HG02885 (cell line): ENCODE results near the gene MTMR12.
A peak's percentile ranks its signal among the peaks of the same experiment; 100 is the strongest.
"Not testable (repeated sequence)": the region's sequence is repeated elsewhere in the genome, so short reads cannot be mapped to it uniquely, and the experiment has no call there.

ENCODE experiments used
- ATAC-seq: cut with Tn5 transposase; IDR thresholded peaks from one replicate; pipeline ENCODE4 v1.9.1; 2021; ENCODE audit warnings: mild to moderate bottlenecking; ENCODE audit not compliant: unreplicated experiment, poor library complexity

The MTMR12 gene

DNA sequence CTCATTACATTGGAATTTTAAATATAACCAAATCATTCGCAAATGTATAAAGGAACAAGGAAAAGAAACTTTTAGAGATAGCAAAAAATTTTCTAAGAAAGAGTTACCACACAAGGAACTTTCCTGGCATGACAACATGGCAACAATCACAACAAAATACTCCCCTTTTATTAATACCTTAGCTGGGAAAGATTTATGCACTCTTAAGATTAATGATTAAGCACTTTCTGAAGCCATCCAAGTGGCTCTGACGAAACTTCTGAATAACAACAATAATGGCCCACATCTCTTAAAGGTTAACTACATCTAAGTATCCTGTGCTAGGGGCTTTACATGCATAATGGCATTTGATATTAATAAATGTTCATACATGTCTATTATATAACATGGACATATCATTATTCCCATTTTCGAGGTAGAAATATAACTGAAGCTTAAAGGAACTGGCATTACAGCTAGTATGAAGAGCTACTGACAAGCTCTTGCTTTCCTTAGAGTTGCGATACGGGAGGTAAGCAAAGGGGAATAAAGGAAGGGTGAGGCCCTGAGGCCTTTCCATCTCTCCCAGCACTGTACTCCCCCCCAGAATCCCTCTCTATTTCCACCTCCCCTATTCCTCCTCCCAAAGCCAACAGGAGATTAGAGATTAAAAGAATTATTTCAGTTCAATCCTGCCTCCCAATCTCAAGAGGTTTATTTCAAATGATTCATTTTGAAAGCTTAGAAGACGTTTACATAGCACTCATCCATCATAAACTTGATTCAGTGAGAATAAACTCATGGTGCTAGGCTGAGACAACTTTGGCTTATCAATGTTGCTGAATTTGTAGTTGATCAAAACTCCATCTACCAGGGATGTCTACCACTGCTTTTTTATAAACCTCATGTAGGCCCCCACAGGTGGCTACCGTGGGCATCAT is 9.6 kb downstream of the MTMR12 start:
- no peak for ATAC-seq

DNA sequence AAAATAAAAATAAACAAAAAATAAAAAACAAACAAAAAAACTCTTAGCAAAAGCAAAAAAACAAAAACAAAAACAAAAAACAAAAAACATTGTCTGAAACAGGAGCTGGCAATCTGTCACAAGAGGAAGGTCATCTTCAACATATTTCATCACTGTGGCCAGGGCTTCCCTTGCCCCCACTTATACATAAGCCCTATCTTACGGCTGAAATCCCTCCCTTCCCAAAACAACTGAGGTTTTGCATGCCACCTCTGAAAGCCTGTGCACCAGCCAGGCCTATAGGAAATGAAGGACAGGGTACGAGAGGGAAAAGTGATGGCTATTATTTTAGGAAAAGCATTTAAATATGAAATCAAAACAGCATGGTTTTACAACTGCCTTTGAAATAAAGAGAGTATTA is 10.8 kb downstream of the MTMR12 start:
- no peak for ATAC-seq

DNA sequence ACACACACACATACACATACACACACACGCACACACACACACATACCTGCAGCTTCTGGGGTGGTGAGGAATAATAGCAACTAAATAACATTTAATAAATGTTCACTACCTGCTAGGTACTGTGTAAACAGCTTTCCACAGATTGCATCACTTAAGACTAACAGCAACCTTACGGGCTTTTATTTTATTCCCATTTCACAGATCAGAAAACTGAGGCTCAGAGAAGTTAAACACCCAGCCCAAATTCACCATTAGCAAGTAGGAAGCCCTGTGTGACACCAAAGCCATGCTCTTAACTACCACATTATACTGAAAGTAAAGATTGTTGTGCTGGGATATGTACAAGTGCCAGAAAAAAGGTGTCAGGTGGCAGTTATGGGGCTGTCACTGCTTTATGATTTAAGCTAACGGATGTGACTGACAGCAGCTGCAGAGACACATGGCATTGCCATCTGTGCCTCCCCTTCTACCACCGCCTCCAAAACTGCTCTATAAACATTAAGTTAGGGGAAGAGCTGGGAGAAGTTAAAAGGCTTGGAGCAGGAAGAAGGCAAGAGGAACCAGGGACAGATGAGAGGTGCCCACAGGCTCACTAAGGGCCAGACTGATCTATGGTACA is 13.6 kb downstream of the MTMR12 start:
- ATAC-seq: no peak

DNA sequence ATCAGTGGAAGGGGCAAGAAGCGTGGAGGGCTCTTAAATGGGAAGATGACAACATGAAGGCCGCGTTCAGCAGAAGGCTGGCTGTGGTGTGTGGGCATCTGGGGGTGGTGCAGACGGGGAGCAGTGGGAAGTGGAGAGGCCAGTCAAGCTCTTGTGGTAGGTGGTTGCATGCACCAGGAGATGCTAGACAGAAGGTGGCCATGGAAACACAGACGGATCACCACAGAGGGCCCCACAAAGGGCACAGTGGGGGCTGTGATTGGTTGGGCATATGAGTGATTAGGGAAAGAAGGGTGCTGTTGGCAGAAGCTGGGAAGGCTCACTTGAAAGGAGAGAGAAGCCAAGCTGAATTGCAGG is 14.7 kb downstream of the MTMR12 start:
- peak; percentile 77 for ATAC-seq

DNA sequence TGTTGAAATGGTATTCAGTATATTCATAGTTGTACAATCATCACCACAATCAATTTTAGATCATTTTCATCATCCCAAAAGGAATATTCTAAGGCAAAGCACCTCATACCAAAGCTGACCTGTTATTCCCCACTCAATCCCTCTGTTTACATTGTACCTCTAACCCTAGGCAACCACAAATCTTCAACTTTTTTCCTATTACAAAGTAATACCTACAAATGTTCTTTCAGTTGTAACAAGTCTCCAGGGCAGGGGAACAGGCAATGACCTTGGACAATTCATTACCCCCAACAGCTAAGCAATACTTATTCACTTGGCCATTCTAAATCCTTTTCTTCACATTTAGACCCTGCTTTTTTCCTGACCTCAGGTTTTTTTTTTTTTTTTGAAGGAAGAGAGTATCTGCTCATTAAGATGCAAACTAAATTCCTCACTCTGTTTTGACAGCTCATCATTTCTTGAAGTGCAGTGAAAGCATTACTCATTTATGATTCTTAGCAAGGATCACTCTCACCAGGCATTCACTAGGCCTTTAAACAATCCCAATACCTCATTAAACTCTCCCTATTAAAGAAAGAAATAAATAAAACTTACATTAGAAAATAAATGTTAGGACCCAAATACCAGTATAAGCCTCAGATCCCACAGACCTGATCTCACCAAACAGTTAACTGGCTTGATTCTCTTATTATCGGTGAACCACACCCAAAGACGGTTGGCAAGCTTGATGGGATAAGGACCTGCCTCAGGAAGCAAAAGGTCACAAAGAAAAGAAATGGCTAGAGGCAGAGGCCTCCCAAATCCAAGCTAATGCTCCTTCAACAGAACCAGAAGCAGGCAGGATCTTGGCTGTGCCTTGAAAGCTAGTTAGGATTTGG is 15.3 kb downstream of the MTMR12 start:
- no peak for ATAC-seq

DNA sequence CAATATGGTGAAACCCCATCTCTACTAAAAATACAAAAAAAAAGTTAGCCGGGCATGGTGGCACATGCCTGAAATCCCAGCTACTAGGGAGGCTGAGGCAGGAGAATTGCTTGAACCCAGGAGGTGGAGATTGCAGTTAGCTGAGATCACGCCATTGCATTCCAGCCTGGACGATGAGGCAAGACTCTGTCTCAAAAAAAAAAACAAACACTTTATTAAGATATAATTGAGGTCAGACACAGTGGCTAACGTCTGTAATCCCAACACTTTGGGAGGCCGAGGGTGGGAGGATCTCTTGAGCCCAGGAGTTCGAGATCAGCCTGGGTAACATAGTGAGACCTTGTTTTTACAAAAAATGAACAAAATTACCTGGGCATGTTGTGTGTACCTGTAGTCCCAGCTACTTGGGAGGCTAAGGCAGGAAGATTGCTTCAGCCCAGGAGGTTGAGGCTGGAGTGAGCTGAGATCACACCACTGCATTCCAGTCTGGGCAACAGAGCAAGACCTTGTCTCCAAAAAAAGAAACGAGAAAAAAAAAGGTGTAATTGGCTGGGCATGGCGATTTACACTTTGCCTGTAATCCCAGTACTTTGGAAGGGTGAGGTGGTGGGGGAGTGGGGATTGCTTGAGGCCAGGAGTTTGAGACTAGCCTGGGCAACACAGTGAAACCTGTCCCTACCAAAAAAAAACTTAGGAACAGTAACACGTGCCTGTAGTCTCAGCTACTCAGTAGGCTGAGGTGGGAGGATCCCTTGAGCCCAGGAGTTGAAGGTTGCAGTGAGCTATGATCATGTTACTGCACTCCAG is 16.6 kb downstream of the MTMR12 start:
- ATAC-seq: not testable (repeated sequence)

DNA sequence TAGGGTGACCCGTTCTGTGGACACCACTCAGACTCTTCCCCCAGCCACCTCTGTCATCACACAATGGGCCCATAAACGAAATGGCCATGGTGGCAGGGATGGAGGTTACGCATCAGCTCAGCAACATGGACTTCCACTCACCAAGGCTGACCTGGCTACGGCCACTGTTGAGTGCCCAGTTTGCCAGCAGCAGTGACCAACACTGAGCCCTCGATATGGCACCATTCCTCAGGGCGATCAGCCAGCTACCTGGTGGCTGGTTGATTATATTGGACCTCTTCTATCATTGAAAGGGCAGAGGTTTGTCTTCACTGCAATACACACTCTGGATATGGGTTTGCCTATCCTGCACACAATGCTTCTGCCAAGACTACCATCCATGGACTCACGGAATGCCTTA is 21.1 kb downstream of the MTMR12 start:
- ATAC-seq: no peak

DNA sequence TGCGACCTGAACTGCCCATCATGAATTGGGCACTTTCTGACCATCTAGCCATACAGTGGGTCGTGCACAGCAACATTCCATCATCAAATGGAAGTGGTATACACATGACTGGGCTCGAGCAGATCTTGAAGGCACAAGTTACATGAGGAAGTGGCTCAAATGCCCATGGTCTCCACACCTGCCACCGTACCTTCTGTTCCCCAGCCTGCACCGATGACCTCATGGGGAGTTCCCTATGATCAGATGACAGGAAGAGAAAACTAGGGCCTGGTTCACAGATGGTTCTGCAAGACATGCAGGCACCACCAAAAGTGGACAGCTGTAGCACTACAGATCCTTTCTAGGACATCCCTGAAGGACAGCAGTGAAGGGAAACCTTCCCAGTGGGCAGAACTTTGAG is 21.8 kb downstream of the MTMR12 start:
- peak; percentile 66 for ATAC-seq

DNA sequence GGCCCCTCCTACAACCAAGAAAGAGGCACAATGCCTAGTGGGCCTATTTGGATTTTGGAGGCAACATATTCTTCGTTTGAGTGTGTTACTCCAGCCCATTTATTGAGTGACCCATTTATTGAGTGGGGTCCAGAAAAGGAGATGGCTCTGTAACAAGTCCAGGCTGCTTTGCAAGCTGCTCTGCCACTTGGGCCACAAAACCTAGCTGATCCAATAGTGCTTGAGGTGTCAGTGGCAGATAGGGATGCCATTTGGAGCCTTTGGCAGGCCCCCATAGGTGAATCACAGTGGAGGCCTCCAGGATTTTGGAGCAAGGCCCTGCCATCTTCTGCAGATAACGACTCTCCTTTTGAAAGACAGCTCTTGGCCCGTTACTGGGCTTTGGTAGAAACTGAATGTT is 22.2 kb downstream of the MTMR12 start:
- ATAC-seq: not testable (repeated sequence)

DNA sequence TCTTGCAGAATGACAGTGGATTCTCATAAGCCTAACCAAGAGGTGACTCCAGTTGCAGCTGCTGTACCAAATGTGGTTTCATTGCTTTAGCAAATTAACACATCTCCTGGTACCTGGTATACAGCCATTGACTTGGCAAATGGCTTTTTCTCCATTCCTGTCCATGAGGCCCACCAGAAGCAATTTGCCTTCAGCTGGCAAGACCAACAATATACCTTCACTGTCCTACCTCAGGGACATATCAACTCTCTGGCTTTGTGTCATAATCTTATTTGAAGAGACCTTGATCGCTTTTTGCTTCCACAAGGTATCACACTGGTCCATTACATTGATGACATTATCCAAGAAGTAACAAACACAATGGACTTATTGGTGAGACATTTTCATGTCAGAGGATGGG is 22.8 kb downstream of the MTMR12 start:
- not testable (repeated sequence) for ATAC-seq

DNA sequence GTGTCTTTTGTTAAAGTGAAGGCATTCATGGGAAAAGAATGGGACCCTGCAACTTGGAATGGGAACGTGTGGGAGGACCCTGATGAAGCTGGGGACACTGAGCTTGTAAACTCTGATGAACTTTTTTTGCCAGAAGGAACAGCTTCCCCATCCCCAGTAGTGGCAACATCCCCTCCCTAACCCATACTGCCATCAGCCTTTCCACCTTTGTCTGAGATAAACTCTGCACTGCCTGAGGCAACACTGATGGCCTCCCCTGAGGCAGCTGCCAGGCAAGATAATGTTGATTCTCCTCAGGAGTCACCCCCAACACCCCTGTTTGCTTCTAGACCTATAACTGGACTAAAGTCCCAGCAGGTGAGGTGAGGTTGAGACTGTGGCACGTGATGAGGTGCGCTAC is 24.6 kb downstream of the MTMR12 start:
- not testable (repeated sequence) for ATAC-seq

DNA sequence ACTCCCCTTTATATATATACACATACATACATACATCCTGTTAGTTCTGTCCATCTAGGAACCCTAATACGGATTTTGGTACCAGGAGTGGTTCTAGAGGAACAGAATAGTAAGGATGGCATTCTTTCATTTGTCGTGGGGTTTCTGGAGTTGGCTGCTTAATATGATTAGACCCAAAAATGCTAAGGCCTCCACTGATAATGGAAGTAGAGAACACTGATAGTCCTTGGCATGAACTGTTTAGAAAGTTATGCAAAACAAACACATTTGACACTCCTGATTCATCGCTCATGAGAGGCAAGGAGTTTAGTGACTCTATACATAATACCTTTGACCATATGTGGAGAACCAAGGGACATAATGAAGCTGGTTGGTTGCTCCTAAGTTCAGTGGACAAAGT is 25.2 kb downstream of the MTMR12 start:
- not testable (repeated sequence) for ATAC-seq

DNA sequence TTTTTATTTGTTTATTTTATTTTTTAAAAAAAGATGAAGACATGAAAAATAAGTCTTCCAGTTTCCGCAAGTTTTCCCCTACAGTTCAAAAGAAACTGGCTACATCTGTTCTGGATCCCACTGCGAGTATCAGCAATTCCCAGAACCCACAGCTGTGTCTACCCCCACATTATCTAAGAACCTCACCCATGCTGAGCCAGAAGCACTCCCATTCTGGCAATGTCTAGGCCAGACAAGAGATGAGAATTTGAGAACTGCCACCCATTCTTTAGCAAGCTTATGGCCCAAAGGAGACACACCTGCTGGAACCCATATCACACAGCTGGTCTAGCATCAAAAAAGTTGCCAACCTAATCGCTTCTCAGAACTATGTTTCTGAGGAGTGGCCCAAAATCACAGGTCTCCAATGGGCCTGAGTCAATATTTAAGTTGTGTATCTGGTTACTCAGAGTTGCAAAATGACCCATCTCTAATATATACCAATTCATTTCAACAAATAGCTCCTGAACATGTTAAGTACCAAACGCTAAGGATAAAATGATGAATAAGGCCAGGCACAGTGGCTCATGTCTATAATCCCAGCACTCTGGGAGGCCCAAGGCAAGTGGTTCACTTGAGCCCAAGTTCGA is 27.1 kb downstream of the MTMR12 start:
- ATAC-seq: no peak

DNA sequence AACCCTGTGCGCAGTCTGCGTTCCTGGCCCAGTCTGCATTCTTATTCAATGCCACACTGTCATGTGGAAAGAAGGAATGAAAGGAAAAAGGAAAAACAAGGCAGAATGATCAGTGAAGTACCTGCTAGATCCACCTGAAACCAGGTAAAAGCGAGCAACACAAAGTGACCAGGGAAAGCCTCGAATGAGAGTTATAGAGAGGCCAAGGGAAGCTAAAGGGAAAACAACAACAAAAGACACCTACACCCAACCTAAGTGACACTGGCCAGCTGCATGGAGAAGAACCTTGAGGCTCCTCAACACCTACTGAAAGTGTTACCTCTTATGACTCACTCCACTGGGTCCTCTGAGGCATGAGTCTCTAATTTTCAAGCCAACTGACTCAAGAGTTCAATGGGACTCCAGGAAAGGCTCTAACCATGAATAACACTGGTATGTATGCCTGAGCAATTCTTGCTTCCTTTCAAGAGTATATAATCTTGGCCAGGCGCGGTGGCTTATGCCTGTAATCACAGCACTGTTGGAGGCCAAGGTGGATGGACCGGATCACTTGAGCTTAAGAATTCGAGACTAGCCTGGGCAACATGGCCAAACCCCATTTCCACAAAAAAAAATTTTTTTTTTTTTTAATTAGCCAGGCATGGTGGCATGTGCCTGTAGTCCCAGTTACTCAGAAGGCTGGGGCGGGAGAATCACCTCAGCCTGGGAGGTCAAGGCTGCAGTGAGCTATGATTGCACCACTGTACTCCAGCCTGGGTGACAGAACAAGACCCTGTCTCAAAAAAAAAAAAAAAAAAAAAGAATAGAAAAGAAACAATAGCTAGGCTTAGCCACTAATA is 29.0 kb downstream of the MTMR12 start:
- peak; percentile 60 for ATAC-seq

DNA sequence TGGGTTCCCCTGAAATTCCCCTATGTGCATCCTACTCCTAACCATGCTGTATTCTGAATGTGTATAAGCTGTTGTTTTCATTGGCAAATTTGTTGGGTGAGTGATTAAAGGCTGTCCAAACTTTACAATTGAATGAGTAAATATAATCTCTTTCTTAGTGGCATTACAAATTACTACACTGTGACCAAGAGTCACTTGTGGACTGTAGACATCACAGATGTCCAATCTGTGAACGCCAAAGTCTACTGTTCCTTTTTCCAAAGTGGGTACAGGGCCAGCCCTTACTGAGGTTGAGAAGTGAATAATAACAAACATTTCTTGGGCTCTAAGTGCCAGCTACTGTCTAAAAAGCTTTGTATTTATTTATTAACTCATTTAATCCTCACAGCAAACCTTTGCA is 29.7 kb downstream of the MTMR12 start:
- no peak for ATAC-seq

DNA sequence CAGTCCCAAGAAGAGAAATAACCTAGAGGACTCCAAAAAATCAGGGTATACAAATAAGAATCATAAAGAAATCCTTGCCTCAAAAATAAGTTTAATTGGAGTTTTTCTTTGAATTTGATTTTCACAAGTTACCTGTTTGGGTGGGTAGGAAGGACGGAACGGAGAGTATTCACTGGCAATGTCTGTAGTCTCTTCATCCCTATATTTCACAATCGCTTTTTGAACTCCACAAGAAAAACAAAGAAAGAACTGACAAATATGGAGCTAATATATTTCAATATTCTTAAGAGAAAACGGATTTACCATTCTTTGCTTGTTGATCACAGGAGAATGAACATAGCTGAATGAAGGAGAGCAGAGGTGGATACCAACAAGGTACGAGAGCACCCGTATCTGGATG is 30.1 kb downstream of the MTMR12 start:
- ATAC-seq: no peak

DNA sequence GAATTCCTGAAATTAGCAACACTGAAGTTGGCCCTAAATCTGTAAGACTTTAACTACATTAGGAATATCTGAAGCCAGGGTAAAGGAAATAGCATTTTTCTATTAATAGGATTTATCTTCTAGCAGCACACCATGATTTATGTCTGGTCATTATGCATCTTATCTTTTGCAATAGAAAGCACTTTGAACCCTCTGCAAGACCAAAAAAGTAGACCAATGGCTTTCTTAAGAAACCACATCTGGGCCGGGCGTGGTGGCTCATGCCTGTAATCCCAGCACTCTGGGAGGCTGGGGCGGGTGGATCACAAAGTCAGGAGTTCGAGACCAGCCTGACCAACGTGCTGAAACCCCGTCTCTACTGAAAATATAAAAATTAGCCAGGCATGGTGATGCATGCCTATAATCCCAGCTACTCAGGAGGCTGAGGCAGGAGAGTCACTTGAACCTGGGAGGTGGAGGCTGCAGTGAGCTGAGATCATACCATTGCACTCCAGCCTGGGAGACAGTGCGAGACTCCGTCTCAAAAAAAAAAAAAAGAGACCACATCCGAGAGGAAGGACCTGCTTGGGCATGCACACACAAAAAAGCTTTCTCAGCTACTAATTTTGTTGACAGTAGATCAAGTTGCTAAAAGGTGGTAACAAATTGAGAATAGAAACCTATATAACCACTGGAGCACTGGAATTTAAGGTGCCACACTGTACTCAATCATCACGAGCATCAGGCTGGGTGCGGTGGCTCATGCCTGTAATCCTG is 31.2 kb downstream of the MTMR12 start:
- not testable (repeated sequence) for ATAC-seq

DNA sequence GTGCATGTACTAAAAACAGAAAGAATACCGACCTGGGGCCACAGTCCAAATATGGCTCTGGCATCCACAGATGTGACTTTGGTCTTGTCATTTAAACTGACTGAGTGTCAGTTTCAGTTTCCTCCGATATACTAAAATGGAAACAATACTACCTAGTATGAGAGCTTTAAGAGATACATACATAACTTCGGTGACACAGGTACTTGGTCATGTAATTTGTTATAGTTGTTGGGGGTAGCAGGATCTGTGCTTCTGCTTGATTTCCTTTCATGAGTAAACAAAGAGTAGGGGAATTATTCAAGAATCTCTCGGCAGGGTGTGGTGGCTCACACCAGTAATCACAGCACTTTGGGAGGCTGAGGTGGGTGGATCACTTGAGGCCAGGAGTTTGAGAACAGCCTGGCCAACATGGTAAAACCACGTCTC is 32.1 kb downstream of the MTMR12 start:
- peak; percentile 91 for ATAC-seq
